Peyer's patch (tissue), 4 donors: Measurements from ENCODE around the gene IGF1R. TPM values are rescaled to one million over a fixed set of nuclear protein-coding genes. Genes with fewer than 3 reads are reported as not detected.

Source experiments
- DNase-seq, 3 donors: peaks; one replicate each; pipeline ENCODE4 v3.0.0-alpha.2; 2017 to 2019
- H3K27ac ChIP-seq, 4 donors: fragments of 200-600 bp; sonication (generic); one replicate each; pipeline ENCODE4 v1.5.1; 2016 to 2019
- H3K27me3 ChIP-seq, 2 donors: fragments of 200-600 bp; sonication (generic); one replicate each; pipeline ENCODE4 v1.5.1; 2019
- H3K36me3 ChIP-seq, 3 donors: fragments of 200-600 bp; sonication (generic); one replicate each; pipeline ENCODE4 v1.5.1; 2016 to 2019
- H3K4me1 ChIP-seq, 4 donors: fragments of 200-600 bp; sonication (generic); one replicate each; pipeline ENCODE4 v1.5.1; 2016 to 2019
- H3K4me3 ChIP-seq, 4 donors: fragments of 200-600 bp; sonication (generic); 1 replicate in 3 of 4; 2 replicates in 1 of 4; pipeline ENCODE4 v1.5.1; 2016 to 2019; ENCODE audit warnings: mild to moderate bottlenecking in 1 of 4
- H3K9me3 ChIP-seq, 4 donors: fragments of 200-600 bp; sonication (generic); one replicate each; pipeline ENCODE4 v1.5.1; 2016 to 2019; ENCODE audit warnings: mild to moderate bottlenecking in 1 of 4
- POLR2A ChIP-seq, 2 donors: fragments of 450-650 bp; IDR thresholded peaks; one replicate each; pipeline ENCODE4 v1.5.1; 2017; ENCODE audit warnings: antibody characterized with exemption in 2 of 2, mild to moderate bottlenecking in 2 of 2, moderate library complexity in 2 of 2
- total RNA-seq, 4 donors: library from RNA; depleted of rRNA; stranded (reverse); fragments of >200 nt; gene quantifications; one replicate each; pipeline ENCODE4 v1.1.0, GENCODE V29; 2016
- TF ChIP-seq, protein P1 (sequence below), 6 experiments: fragments of 450-650 bp in 4 of 6; fragments of 200-600 bp in 2 of 6; sonication (generic) in 1 of 6; IDR thresholded peaks; one replicate each; pipeline ENCODE4 v1.5.1; 2017 to 2019; ENCODE audit warnings: antibody characterized with exemption in 6 of 6, mild to moderate bottlenecking in 3 of 6, moderate library complexity in 1 of 6

IGF1R gene
- total RNA-seq, 4 donors from 2014 or later, result 29.6 to 176 (median 88.1) TPM

DNA sequence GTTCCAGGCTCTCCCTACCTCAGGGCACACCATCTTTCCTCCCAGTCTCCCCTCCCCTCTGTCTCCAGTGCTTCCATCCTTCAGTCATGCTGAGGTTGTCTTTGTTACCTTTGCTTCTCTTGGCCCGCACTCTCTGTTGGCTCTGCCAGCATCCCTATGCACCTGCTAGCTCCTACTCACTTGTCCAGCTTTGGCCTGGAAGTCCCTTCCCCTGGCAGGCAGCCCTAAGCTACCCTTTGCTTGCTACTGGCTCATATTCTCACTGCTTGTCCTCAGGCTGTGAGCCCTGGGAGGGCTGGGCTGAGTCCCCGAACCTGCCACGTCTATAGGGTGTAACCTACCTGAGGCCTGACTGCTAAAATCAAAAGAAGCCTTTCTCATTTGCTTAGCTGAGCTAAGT is 236.6 kb downstream of the IGF1R start:
- no peak overlapping the region for H3K27ac ChIP-seq
- H3K9me3 ChIP-seq, result no peaks in the 10 kb centered on the region
- H3K4me3 ChIP-seq, result no peak overlapping the region
- H3K4me1 ChIP-seq, result peaks cover 0 to 7% (median 0%) of the 10 kb centered on the region in 4 donors
- TF ChIP-seq, protein P1, sequence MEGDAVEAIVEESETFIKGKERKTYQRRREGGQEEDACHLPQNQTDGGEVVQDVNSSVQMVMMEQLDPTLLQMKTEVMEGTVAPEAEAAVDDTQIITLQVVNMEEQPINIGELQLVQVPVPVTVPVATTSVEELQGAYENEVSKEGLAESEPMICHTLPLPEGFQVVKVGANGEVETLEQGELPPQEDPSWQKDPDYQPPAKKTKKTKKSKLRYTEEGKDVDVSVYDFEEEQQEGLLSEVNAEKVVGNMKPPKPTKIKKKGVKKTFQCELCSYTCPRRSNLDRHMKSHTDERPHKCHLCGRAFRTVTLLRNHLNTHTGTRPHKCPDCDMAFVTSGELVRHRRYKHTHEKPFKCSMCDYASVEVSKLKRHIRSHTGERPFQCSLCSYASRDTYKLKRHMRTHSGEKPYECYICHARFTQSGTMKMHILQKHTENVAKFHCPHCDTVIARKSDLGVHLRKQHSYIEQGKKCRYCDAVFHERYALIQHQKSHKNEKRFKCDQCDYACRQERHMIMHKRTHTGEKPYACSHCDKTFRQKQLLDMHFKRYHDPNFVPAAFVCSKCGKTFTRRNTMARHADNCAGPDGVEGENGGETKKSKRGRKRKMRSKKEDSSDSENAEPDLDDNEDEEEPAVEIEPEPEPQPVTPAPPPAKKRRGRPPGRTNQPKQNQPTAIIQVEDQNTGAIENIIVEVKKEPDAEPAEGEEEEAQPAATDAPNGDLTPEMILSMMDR (IDR thresholded peaks at IDR 0.05), result no peak
- TF ChIP-seq POLR2A (IDR thresholded peaks at IDR 0.05), result no peak
- H3K36me3 ChIP-seq, result no peaks in the 10 kb centered on the region
- no peaks in the 10 kb centered on the region for H3K27me3 ChIP-seq
- DNase-seq, result no peak

DNA sequence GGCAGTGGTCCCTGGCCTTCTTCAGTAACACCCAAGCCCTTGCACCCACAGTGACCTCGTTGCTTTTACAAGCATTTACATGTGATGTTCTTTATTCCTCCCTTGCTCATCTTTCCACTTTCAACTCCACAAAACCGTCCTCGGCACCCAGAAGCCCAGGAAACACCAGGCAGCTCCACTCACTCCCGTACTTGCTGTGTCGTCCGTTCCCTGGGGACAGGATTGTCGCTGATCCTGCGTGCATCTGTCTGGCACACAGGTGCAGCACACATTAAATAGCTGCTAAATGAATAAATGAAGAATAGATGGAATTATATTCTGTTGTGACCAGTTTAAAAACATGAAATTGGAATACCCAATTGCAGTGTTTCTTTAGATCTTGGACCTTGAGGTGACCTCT is 239.6 kb downstream of the IGF1R start:
- no peak for DNase-seq
- Histone ChIP-seq H3K36me3 (no peaks in the 10 kb centered on the region), H3K9me3 (no peaks in the 10 kb centered on the region), H3K27ac (no peak overlapping the region), H3K4me3 (no peak overlapping the region), H3K4me1 (peaks cover 0 to 8% (median 0%) of the 10 kb centered on the region in 4 donors), H3K27me3 (no peaks in the 10 kb centered on the region)
- no peak for TF ChIP-seq POLR2A (IDR thresholded peaks at IDR 0.05)
- TF ChIP-seq, protein P1 (IDR thresholded peaks at IDR 0.05), result no peak

GRCh38 chr15:98888820-98889479 is 240.6 kb downstream of the IGF1R start:
- Histone ChIP-seq H3K36me3 (no peaks in the 10 kb centered on the region), H3K27ac (no peak overlapping the region), H3K4me1 (peaks cover 0 to 8% (median 0%) of the 10 kb centered on the region in 4 donors), H3K27me3 (no peaks in the 10 kb centered on the region), H3K4me3 (no peak overlapping the region), H3K9me3 (no peaks in the 10 kb centered on the region)
- TF ChIP-seq, protein P1 (IDR thresholded peaks at IDR 0.05), result no peak
- TF ChIP-seq POLR2A (IDR thresholded peaks at IDR 0.05), result no peak
- DNase-seq, result no peak

DNA sequence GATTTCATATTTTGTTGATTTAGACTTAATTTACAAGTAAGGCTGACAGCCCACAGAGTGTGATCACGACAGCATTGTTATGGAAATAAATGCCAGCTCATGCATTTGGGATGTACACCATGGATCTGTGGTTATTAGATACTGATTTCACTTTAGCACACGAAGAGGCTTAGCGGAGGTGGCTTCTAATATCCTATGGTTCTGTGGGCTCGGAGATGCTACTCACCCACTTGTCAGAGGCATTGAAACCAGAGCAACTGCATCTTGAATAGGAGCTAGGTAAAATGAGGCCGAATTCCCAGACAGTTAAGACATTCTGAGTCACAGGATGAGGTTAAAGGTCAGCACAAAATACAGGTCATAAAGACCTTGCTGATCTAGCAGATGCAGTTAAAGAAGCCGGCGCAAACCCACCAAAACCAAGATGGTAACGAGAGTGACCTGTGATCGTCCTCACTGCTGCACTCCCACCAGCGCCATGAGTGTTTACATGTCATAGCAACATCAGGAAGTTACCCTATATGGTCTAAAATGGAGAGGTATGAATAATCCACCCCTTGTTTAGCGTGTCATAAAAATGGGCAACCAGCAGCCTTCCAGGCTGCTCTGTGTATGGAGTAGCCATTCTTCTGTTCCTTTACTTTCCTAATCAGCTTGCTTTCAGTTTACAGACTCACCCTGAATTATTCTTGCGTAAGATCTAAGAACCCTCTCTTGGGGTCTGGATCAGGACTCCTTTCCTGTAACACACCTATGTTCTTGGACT is 241.8 kb downstream of the IGF1R start:
- Histone ChIP-seq H3K27me3 (no peaks in the 10 kb centered on the region), H3K9me3 (no peaks in the 10 kb centered on the region), H3K4me3 (no peak overlapping the region), H3K4me1 (peaks cover 0 to 8% (median 0%) of the 10 kb centered on the region in 4 donors), H3K27ac (no peak overlapping the region), H3K36me3 (no peaks in the 10 kb centered on the region)
- no peak for DNase-seq
- TF ChIP-seq POLR2A (IDR thresholded peaks at IDR 0.05), result no peak
- TF ChIP-seq, protein P1 (IDR thresholded peaks at IDR 0.05), result no peak

- Histone ChIP-seq H3K9me3 (no peaks in the 10 kb centered on the region), H3K36me3 (no peaks in the 10 kb centered on the region), H3K27ac (no peak overlapping the region), H3K4me3 (no peak overlapping the region), H3K27me3 (no peaks in the 10 kb centered on the region), H3K4me1 (peaks cover 0 to 8% (median 0%) of the 10 kb centered on the region in 4 donors)
- TF ChIP-seq POLR2A (IDR thresholded peaks at IDR 0.05), result no peak
- TF ChIP-seq, protein P1 (IDR thresholded peaks at IDR 0.05), result no peak
- no peak for DNase-seq
Measured at GRCh38 chr15:98891301-98891700, 243.0 kb downstream of the IGF1R start.
